Activated CD4-positive, alpha-beta T cell treated with anti-CD3 and anti-CD28 coated beads, Interleukin-2, Interleukin-4, amounts not matched to agents 100 ng/mL and 50 ng/mL, durations not matched to agents 16 hours and 8 hours (primary cell): ENCODE measurements around the gene MYADML2.
A peak's percentile ranks its signal among the peaks of the same experiment; 100 is the strongest.

Source experiments
- DNase-seq: peaks from one replicate; pipeline ENCODE4 v3.0.0-alpha.2; 2020; ENCODE audit warnings: low spot score

The MYADML2 gene

DNA sequence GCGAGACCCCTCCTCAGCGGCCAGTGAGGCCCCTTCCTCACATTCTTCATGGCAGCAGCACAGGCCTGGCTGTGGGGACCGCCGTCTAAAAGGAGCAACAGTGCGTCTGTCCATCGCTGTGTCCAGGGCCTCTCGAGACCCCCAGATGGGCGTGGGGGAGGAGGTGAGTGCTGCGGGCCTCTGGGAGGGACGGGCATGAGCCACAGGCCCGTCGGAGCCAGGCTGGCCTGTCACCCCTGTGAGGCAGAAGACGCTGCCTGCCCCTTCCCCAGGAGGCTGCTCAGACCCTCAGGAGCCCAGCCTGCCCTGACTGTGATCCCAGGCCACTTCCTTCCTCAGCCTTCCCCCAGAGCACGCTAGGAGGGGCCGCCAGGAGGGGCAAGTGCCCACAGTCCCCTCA is 7.8 kb downstream of the MYADML2 start:
- DNase-seq = no peak

DNA sequence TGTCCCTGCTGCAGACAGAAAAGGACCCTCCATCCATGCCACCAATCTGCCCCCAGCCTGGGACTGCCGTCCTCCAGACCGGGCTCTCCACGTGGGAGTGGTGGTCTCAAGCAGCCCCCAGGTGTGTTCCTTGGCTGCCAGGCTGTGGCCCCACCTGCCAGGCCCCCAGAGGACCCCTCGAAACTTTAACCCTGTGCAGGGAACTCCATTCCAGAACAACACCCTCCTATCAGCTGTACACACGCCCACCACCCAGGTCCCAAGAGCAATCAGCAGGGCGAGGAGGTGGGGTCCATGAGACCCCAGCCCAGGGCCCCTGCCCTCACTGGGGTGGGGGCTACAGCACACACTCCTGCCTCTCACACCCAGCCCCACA is 11.3 kb downstream of the MYADML2 start:
- no peak for DNase-seq

DNA sequence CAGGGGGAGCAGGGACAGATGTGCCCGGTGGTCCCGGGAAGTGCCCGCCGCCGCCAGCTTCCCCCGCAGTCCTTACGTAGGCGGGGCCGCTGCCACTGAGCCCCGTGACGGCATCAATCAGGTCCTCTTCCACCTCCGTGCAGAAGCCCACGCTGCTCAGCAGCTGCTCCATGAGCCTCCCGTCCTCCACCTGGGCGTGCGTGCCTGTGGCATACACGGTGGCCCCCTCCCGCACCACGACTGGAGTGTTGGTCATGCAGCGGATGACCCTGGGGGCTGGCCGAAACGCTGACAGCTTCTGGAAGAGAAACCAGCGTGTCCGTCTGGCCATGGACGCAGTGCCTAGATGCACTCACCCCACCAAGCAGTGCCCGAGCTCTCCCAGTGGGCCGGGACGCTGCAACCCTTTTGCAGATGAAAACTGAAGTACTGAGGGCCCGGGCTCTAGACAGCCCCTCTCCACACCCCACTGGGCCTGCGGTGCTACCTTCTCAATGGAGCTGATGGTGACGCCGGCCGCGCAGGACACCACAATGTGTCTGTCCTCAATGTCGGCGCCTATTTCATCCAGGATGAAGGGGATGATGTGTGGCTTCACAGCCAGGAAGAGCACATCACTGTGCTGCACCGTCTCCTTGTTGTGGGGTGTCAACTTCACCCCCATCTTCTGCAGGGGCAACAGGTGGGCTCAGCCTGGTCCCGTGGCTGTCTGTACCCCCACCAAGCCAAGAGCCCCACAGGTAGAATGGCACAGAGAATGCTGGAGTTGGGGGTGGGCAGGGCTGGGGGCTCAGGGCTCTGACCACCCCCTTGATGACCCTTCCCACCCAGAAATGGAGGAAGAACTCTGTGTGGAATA is 12.0 kb downstream of the MYADML2 start:
- DNase-seq = no peak

DNA sequence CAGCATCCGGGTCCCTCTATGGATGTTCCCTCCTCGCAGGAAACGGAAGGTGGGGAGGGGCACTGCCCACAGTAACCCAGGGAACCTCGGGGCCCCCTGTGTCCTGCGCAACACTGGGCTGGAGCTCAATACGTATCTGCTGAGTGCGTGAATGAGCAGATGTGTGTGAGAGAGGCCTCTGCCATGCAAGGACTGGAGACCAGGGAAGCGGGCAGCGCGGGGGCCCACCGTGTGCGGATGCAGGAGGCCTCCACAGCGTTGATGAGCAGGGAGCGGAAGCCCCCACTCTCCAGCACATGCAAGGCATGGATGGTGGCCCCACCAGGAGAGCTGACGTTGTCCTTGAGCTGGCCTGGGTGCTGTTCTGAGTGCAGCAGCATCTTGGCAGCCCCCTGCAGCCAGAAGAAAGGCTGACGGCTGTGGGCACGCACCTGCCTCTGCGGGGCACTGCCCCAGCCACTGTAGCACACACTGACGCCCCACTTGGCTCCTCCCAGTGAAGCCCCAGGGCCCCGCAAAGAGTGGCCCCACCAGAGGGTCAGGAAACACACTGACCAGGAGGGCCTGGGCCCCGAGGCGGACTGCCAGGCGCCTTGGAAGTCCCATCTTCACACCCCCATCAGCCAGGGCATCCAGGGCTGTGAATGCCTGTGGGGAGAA is 12.8 kb downstream of the MYADML2 start:
- DNase-seq = no peak

DNA sequence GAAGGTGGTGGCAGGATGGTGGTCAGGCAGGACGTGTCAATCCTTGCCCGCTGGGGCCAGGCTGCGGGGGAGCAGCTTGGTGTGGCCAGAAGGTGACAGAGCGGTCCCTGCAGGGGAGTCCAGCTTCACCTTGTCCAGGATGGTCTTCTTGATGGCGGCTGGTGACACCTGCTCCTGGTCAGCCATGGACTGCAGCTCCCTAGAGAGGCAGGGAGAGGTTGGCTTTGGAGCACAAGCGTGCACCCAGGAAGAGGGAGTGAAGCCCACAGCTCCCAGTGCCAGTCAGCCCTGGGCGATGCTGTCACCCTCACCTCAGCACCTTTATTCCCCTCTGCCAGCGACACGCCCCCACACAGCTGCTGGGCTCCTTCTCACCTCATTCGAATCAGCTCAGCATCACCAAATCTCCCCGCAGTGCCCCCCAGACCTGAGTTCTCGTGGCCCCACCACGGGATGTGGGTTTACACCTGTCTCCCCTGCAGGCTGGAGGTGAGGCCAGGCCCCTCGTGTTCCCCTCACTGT is 13.8 kb downstream of the MYADML2 start:
- no peak for DNase-seq

DNA sequence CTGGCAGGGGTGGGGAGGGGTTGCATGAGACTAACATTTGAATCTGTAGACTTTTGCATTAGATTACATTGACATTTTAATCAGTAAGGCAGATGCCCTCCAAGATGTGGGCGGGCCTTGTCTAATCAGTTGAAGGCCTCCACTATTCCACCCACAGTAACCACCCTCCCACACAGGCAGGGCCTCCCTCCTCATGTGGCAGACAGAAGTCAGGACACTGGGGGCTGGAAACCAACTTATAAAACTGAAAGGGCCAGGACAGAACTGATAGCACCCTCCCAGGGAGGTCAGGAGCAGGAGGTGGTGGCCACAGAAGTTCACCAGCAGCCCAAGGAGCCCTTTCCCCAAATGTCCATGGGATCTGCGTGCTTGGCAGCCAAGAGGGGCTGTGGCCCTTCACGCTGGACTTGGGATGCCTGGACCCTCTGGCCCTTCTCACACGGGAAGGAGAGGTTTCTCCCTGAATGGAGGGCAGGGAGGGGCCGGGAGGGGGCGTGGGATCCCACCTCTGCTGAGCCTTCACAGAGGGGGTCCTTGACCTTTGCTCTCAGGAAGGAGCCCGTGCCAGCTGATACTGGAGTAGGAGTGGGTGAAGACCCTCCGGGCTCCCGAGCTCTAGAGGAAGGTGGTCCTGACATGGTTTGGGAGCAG is 14.6 kb downstream of the MYADML2 start:
- DNase-seq = no peak

DNA sequence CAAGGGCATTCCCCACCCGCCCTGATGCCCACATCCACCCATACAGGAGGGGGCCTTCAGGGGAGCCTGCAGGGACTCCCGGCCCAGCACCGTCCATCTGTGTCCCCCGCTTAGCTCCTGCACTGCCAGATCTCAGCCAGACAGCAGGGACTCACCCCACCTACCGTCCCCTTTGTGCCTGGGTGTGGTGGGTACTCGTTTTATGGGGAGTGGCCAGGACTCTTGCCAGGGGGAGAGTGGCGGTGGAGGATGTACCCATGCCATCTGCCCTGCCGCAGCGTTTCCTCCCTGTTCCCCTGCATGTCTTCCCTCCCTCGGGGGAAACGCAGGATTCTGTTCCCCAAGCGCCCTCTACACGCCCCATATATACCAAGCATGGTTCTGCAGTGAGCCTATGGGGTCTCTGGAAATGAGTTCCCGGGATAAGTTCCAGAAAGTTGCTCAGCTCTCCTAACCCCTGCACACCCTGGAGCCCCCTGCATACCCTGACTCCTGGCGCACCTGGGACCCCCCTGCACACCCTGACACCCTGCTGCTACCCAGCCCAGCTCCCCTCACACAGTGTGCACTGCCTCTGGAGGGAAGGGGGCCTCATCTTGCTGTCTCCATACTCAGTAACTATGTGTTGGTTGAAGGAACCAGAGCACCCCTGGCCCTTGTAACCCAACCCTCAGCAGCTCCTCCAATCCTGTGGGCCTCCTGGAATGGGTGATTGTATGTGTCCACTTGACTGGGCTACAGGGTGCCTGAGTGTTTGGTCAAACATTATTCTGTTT is 15.3 kb downstream of the MYADML2 start:
- no peak for DNase-seq

DNA sequence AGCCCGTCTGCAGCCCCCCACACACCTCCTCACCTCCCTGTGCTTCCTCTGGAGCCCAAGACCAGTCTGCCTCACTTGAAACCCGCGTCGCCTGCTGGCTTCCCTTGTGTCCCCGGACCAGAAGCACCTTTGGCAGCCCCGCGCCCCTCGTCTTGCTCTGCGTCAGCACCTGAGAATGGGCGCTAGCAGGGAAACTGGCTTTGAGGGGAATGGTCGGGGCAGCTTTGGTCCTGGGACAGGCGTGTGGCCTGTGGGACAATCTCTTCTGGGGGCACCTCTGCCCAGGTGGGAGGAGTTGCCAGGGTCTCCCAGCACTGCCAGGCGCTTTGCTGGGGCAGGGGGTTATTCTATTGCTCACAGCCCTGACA is 15.9 kb downstream of the MYADML2 start:
- DNase-seq = no peak

DNA sequence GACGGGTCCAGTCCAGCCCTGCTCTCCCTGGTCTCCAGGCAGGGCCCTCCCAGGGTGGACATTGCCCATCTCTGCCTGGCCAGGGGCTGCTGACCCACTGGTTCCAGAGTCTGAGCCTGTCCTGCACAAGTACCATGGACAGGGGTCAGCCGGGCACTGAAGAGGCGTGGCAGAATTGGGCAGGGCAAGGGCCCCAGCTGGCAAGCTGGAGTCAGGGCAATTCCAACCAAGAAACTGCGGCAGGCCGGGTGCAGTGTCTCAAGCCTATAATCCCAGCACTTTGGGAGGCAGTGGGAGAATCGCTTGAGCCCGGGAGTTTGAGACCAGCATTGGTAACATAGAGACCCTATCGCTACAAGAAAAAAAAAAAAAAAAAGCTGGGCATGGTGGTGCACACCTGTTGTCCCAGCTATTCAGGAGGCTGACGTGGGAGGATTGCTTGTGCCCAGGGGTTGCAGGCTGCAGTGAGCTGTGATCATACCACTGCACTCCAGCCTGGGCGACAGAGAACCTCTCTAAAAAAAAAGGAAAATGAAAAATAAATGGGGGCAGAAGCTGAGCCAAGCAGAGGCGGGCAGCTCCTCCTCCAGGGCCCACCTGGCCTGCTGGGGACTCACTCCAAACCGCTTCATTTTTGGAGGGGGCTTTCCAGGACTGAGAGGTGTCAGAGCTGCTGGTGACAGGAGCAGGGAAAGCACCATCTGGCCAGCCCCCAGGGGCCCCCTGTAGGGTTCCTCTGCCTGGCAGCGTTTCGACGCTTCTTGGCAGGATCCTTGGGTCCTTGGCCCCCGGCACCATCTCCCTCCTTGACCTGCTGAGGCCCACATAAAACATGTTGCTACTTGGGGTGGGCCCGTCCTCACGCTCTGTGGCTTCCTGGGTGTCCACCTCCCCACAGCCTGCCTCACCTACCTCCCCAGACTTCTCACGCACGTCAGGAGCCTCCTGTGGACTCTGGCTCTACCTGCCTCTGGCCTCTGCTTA is 16.6 kb downstream of the MYADML2 start:
- DNase-seq = no peak

DNA sequence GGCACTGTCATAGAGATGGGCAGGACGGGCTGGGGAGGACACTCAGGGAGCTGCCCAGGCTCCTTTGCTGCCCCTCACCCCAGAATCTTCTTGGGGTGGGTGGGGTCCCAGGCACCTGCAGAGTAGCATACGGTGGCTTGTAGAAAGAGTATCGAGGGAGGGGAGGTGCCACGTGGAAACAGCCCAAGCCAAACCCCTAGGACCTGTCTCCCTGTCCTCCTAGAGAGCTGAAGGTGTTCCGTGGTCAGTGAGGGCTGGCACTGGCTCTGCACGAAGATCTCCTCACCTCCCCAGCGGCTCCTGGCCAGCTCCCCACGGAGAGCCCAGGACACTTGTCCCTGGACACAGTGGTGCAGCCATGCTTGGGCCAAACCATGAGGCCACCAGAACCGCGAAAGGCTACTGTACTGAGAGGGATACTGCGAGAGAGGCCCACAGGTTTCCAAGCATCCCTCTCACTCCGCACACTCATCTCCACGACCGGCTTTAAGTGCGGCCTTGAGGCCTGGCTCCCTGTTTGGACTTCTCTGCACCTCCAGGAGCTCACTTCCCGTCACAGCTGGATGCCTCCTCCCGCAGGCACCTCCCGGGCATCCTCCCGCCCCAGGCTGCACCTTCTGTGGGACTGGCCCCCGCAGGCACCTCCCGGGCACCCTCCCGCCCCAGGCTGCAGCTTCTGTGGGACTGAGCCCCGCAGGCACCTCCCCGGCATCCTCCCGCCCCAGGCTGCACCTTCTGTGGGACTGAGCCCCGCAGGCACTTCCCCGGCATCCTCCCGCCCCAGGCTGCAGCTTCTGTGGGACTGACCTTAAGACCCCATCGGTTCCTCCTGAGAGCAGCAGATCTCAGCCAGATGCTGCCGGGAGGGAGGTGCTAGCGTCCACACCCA is 17.5 kb downstream of the MYADML2 start:
- DNase-seq = no peak

DNA sequence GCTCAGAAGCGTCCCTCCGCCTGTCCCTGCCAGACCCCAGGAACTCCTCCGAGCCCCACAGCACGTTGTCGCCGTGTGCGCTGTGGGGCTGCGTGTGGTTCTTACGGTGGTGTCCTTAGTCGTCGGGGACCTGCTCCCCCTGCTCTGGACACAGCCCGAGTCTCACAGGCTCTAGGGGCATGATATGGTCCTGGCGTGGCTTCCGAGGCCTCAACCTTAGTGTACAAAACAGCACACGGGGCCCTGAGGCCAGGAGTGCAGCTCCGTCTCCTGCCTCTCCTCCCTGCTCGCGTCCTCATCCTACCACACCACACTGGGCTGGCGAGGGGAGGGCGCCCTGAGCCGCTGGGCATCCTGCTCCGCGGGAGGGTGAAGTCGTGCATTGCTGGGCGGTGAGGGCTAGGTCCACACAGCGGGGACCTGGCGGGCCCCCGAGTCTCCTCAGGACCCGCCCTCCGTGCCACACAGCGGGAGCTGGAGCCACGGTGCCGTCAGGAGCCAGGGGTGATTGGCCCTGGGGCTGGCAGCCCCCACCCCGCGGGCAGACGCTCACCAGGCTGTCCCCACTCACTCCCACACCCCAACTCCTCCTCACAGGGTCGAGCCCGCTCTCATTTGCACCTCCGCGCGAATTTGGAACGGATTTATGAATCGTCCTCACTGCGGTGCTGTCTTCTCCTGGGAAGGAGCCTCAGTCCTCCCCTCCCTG is 18.3 kb downstream of the MYADML2 start:
- DNase-seq = no peak

DNA sequence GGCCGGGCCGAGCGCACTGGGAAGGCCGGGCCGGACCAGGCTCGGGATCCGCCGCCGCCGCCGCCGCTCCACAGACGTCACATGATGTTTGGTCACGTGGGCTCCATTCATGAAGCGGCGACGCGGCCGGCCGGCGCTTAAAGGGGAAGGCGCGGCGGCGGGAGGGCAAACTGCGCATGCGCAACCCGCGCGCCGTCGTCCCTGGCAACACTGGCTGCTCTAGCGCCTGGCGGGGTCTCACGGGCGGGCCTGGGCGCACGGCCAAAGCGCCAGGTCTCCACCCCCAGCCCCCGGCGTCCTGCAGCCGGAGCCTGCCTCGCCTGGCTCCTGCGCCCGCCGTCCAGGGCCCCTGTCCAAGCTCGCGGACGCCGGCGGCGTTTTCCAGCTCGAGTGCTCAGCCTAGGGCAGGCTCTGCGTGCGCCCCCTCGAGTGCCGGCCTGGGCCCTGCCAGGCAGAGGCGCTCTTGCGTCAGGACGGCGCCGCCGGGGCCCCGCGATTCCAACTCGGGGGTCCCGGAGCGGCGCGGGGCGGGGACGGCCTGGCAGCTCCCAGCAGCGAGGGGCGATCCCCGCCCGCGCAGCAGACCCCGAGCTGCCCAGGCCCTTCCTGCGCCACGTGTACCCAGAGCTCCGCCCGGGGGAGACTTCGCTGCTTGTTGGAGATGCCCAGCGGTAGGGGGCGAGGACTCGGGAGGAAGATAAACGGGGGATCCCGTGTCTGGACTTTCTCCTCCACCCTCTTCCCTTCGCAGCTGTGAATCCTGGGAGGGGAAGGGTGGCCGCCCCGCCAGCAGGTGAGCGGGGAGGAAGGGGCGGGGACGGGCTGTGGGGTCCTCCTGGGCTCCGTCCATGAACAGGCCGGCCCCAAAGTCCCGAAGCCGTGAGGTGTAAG is 19.1 kb downstream of the MYADML2 start, which contains the start of gene MAFG:
MAFG (minus strand) TSS at position 83 of the 891 bp plus-strand sequence. CDS start 4,550 bp downstream, outside the sequence.
- DNase-seq = peak; percentile 92

DNA sequence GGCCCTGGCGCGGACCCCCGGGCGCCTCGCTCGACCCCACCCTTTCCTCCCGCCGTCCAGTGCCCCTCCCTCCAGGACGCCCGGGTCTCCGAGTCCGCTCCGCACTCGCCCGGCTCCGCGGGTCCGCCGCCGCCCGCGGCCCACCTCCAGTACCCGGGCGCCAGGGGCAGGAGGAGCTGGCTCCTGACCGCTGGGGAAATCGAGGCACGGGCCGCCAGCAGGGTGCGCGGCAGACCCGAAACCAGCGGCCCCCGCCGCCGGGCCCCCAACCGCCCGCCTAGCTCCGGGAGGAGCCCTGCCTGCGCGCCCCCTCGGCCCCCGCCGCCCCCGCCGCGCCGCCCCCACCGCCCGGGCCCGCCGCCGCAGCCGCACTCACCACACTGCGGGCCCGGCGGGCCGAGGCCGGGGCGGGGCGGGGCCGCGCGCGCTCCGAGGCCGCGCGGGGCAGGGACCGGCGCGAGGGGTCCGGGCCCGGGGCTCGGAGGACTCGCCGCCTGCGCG is 19.8 kb downstream of the MYADML2 start:
- no peak for DNase-seq

DNA sequence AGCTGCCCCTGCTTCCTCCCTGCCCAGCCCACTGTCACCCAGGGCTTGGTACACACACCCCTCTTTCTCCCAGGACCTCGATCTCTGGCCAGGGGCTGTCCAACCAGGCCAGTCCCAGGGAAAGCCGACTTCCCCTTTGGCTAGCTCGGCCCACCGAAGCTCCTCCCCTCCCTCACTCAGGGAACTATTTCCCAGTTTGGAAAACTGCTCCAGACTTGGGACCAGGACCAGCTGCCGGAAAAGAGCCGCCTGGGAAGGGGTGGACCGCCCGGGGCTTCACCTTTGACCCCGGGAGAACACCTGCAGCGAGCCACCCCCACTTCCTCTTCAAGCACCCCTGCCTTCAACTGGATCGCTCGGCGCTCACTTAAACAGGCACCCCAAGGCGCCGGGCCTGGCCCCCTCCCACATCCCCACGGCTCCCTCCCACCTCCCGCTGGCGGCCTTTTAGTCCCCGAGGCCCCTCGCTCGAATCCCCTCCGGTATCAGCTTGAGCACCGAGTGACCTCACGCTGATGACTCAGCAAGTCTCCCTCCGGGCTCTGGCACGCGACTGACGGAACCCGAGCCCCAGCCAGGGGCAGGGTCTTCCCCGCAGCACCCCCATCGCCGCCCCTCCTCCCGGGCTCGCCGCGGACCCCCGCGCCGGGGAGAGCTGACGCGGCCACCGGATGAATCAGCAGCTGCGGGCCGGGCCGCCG is 20.4 kb downstream of the MYADML2 start:
- peak; percentile 62 for DNase-seq

DNA sequence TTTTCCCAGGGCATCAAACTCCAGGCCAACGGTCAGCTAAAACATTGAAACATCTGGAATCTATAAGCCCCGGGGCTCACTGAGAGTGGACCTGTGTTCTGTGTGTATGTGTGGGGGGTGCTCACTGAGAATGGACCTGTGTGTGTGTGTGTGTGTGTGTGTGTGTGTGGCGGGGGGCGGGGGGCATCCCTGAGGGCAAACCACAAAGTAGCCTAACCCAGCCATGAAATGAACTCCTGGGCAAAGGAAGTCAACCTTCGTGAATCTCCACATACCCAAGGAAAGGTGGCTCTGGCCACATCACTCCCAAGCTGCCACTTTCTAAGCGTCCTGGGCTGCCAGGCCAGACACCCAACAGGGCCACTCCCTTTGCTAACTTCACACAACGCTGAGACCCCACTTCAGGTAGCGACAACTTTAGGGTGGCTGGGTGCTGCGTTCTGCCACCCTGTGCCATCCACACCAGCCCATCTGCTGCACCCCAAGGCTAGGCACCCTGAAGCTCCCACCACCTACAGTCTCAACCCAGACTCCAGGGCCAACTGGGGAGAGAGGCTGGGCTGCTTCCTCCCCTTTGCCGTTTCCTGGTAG is 21.1 kb downstream of the MYADML2 start:
- DNase-seq = no peak
